IMR-90 (cell line): ENCODE results near the gene ZRANB3. TPM values are rescaled to one million over a fixed set of nuclear protein-coding genes. Genes with fewer than 3 reads are reported as not detected.

Experiments used
- ATAC-seq: fragments of 200-7000 bp; cut with Tn5 transposase; 2 replicates; pipeline ENCODE4 v1.9.1; 2020; ENCODE audit warnings: low read depth, mild to moderate bottlenecking, moderate library complexity
- BruUV-seq: library from RNA; stranded (reverse); fragments of 400-500 nt; replicated peaks from 2 replicates; lab custom pipeline; 2021; lab: Mats Ljungman, UMichigan
- CTCF ChIA-PET: fragments of 300-600 bp; formaldehyde crosslinking; extraction: SDS; loops from one replicate; lab custom pipeline; 2021; ENCODE audit warnings: antibody characterized with exemption; lab: Yijun Ruan, JAX
- POLR2A ChIA-PET: fragments of 300-600 bp; sonication (Branson Sonifier 250); formaldehyde crosslinking; loops from one replicate; lab custom pipeline; 2022; ENCODE audit warnings: antibody characterized with exemption; ENCODE audit not compliant: unreplicated experiment; lab: Charles Lee
- DNase-seq: peaks from one replicate; pipeline ENCODE4 v3.0.0; 2013
- H2AFZ ChIP-seq: replicated peaks from 2 replicates; pipeline ENCODE3; 2013; ENCODE audit warnings: low read length, mild to moderate bottlenecking; ENCODE audit not compliant: poor library complexity
- H2AK5ac ChIP-seq: 2 replicates; pipeline ENCODE4 v1.6.1; 2013; ENCODE audit warnings: low read depth, low read length, inconsistent platforms
- H2AK9ac ChIP-seq: replicated peaks from 2 replicates; pipeline ENCODE3; 2013; ENCODE audit warnings: mild to moderate bottlenecking, low read depth, low read length, moderate library complexity; ENCODE audit not compliant: poor library complexity
- H2BK120ac ChIP-seq: 2 replicates; pipeline ENCODE4 v1.6.1; 2013; ENCODE audit warnings: low read depth, low read length, inconsistent platforms
- H2BK15ac ChIP-seq: 3 replicates; pipeline ENCODE4 v1.6.1; 2013; ENCODE audit warnings: low read depth, low read length, inconsistent platforms
- H2BK20ac ChIP-seq: 2 replicates; pipeline ENCODE4 v1.6.1; 2013; ENCODE audit warnings: low read depth, mild to moderate bottlenecking, inconsistent platforms, low read length, moderate library complexity
- H2BK5ac ChIP-seq: 2 replicates; pipeline ENCODE4 v1.6.1; 2013; ENCODE audit warnings: mild to moderate bottlenecking, low read depth, low read length, inconsistent platforms; ENCODE audit not compliant: poor library complexity, severe bottlenecking
- H3K14ac ChIP-seq: replicated peaks from 2 replicates; pipeline ENCODE4 v1.6.1; 2013; ENCODE audit warnings: low read depth, low read length, inconsistent platforms
- H3K18ac ChIP-seq: 2 replicates; pipeline ENCODE4 v1.6.1; 2013; ENCODE audit warnings: low read depth, low read length, control low read depth
- H3K23ac ChIP-seq: 2 replicates; pipeline ENCODE4 v1.6.1; 2013; ENCODE audit warnings: low read depth, low read length, inconsistent platforms
- H3K27ac ChIP-seq: 2 replicates; pipeline ENCODE4 v1.5.1; 2013; ENCODE audit warnings: mild to moderate bottlenecking, control low read depth, low read length; ENCODE audit not compliant: insufficient read depth
- H3K27me3 ChIP-seq: 2 replicates; pipeline ENCODE4 v1.6.1; 2013; ENCODE audit warnings: low read length; ENCODE audit not compliant: control insufficient read depth, insufficient read depth
- H3K36me3 ChIP-seq: 2 replicates; pipeline ENCODE4 v1.6.1; 2013; ENCODE audit warnings: low read length, mixed read lengths; ENCODE audit not compliant: control insufficient read depth, insufficient read depth
- H3K4ac ChIP-seq: 2 replicates; pipeline ENCODE4 v1.6.1; 2013; ENCODE audit warnings: low read depth, low read length, inconsistent platforms
- H3K4me1 ChIP-seq: 2 replicates; pipeline ENCODE4 v1.6.1; 2013; ENCODE audit warnings: low read length, mixed read lengths; ENCODE audit not compliant: control insufficient read depth, insufficient read depth
- H3K4me2 ChIP-seq: 2 replicates; pipeline ENCODE4 v1.6.1; 2013; ENCODE audit warnings: low read depth, mild to moderate bottlenecking, control low read depth, low read length, moderate library complexity
- H3K4me3 ChIP-seq: 2 replicates; pipeline ENCODE4 v1.5.1; 2013; ENCODE audit warnings: low read depth, mild to moderate bottlenecking, control low read depth, low read length, moderate library complexity; ENCODE audit not compliant: insufficient read depth
- H3K56ac ChIP-seq: 2 replicates; pipeline ENCODE4 v1.6.1; 2013; ENCODE audit warnings: low read length, inconsistent platforms; ENCODE audit not compliant: insufficient read depth; ENCODE audit errors: extremely low read depth
- H3K79me1 ChIP-seq, 2 experiments: 2 replicates each; pipeline ENCODE4 v1.6.1; 2013; ENCODE audit warnings: low read length in 2 of 2, inconsistent platforms in 1 of 2, low read depth in 1 of 2
- H3K9ac ChIP-seq: 2 replicates; pipeline ENCODE4 v1.6.1; 2013; ENCODE audit warnings: low read depth, low read length, control low read depth
- H3K9me1 ChIP-seq: 2 replicates; pipeline ENCODE4 v1.6.1; 2013; ENCODE audit warnings: low read length, inconsistent platforms; ENCODE audit not compliant: insufficient read depth
- H3K9me3 ChIP-seq: 2 replicates; pipeline ENCODE4 v1.6.1; 2013; ENCODE audit warnings: low read length; ENCODE audit not compliant: control insufficient read depth, insufficient read depth
- H4K20me1 ChIP-seq: 2 replicates; pipeline ENCODE4 v1.6.1; 2013; ENCODE audit warnings: low read length, inconsistent platforms; ENCODE audit not compliant: insufficient read depth
- H4K5ac ChIP-seq: 2 replicates; pipeline ENCODE4 v1.6.1; 2013; ENCODE audit warnings: mild to moderate bottlenecking, low read depth, low read length, control low read depth
- H4K8ac ChIP-seq, 2 experiments: 2 replicates each; pipeline ENCODE4 v1.6.1; 2013; ENCODE audit warnings: low read depth in 2 of 2, low read length in 2 of 2, control low read depth in 1 of 2, inconsistent platforms in 1 of 2
- H4K91ac ChIP-seq: 2 replicates; pipeline ENCODE4 v1.6.1; 2013; ENCODE audit warnings: low read depth, low read length, inconsistent platforms; ENCODE audit not compliant: insufficient read depth
- CEBPB ChIP-seq: IDR thresholded peaks from 2 replicates; pipeline ENCODE4 v1.6.1; 2012; ENCODE audit warnings: low read depth, low read length, improper control_type of control experiment
- MAFK ChIP-seq: IDR thresholded peaks from 2 replicates; pipeline ENCODE4 v1.6.1; 2012; ENCODE audit warnings: low read depth, low read length, improper control_type of control experiment
- MAZ ChIP-seq: IDR thresholded peaks from 2 replicates; pipeline ENCODE4 v1.6.1; 2012; ENCODE audit warnings: low read depth, mild to moderate bottlenecking, low read length, improper control_type of control experiment, moderate library complexity, borderline replicate concordance
- POLR2A ChIP-seq: IDR thresholded peaks from 2 replicates; pipeline ENCODE4 v1.6.1; 2012; ENCODE audit warnings: mild to moderate bottlenecking, low read depth, low read length
- dilution Hi-C: fragments of 300-500 bp; cut with HindIII; formaldehyde crosslinking; loops from one replicate; pipeline ENCODE4 v1.14.3; 2018; ENCODE audit warnings: low sequenced_read_pairs; ENCODE audit not compliant: unreplicated experiment
- in situ Hi-C: fragments of 300-500 bp; cut with MboI; formaldehyde crosslinking; loops from 3 replicates; pipeline ENCODE4 v1.14.3; 2019; ENCODE audit warnings: low sequenced_read_pairs, inconsistent platforms, mixed read lengths
- intact Hi-C: fragments of 100-400 bp; cut with micrococcal nuclease; formaldehyde crosslinking; loops from 2 replicates; pipeline ENCODE4 v1.10.0; 2022
- polyA plus RNA-seq, 3 experiments: library from polyadenylated mRNA; depleted of rRNA; stranded (reverse); fragments of >200 nt; gene quantifications; 2 replicates each; pipeline ENCODE4 v1.2.3, GENCODE V29; 2012; ENCODE audit warnings: low replicate concordance in 1 of 3
- total RNA-seq: library from RNA; depleted of rRNA; stranded (reverse); fragments of >200 nt; gene quantifications from 2 replicates; pipeline ENCODE4 v1.2.3, GENCODE V29; 2012
- TF ChIP-seq, protein P1 (sequence below): fragments of 150-350 bp; IDR thresholded peaks from 2 replicates; pipeline ENCODE4 v1.6.1; 2016; ENCODE audit warnings: low read depth, mild to moderate bottlenecking, low read length, moderate library complexity, borderline replicate concordance

ZRANB3 gene
- total and polyA plus RNA-seq, 2 of the 4 experiments (the other 2 are of a cell fraction): 3.4 to 9.3 TPM

DNA sequence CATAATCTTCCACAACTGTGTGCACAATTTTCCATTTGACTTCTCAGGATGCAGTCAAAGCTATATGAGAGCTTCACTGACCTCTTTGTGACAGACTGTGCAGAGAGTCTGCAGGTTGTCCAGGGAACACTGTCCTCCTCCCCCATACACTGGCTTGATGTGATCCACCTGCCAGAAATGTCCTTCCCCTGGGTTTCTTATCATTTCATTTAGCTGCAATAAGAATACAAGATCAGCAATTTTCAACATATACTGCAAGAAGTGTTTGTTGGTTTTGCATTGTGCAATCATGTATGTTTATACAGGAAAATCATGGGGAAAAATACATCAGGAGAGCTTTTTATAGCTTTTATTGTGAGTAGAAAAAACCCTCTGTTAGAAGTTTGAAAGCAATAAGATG is 328.3 kb downstream of the ZRANB3 start:
- H3K23ac ChIP-seq: no peak overlapping the region
- H3K9me1 ChIP-seq: no peaks in the 10 kb centered on the region
- TF ChIP-seq CEBPB (peak; percentile 94), MAZ (no peak), MAFK (peak; percentile 74), POLR2A (no peak)
- TF ChIP-seq, protein P1, sequence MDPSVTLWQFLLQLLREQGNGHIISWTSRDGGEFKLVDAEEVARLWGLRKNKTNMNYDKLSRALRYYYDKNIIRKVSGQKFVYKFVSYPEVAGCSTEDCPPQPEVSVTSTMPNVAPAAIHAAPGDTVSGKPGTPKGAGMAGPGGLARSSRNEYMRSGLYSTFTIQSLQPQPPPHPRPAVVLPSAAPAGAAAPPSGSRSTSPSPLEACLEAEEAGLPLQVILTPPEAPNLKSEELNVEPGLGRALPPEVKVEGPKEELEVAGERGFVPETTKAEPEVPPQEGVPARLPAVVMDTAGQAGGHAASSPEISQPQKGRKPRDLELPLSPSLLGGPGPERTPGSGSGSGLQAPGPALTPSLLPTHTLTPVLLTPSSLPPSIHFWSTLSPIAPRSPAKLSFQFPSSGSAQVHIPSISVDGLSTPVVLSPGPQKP: no peak
- H3K14ac ChIP-seq: no peak overlapping the region
- H3K4me3 ChIP-seq: no peak overlapping the region
- intact Hi-C loops: no loop called here
- no peak overlapping the region for H2BK20ac ChIP-seq
- no peak overlapping the region for H3K27ac ChIP-seq
- no peaks in the 10 kb centered on the region for H3K4me1 ChIP-seq
- H3K9ac ChIP-seq: no peak overlapping the region
- no peak overlapping the region for H4K91ac ChIP-seq
- H3K27me3 ChIP-seq: no peaks in the 10 kb centered on the region
- no peak overlapping the region for H3K4ac ChIP-seq
- no peaks in the 10 kb centered on the region for H3K79me1 ChIP-seq
- DNase-seq (peak; percentile 64), ATAC-seq (peak; percentile 65)
- H2AFZ ChIP-seq: no peak overlapping the region
- H2BK5ac ChIP-seq: no peak overlapping the region
- no peak overlapping the region for H2AK5ac ChIP-seq
- dilution Hi-C loops: no loop called here
- no peak overlapping the region for H2BK15ac ChIP-seq
- H3K9me3 ChIP-seq: no peaks in the 10 kb centered on the region
- no peak overlapping the region for H3K18ac ChIP-seq
- H3K36me3 ChIP-seq: no peaks in the 10 kb centered on the region
- no peak overlapping the region for H2BK120ac ChIP-seq
- H4K8ac ChIP-seq: no peak overlapping the region
- no peak overlapping the region for H2AK9ac ChIP-seq
- BruUV-seq: no TSS peak
- ChIA-PET POLR2A (no interaction called here), CTCF (interaction anchor here (1.0 kb wide), 1 partner anchor 17 kb away, joined by 3 read pairs; no protein-coding TSS in a partner anchor)
- H3K56ac ChIP-seq: no peak overlapping the region
- in situ Hi-C loops: no loop called here
- no peak overlapping the region for H4K5ac ChIP-seq
- H4K20me1 ChIP-seq: no peaks in the 10 kb centered on the region
- peak overlapping the region; percentile 3; the same call in 1 of the 2 replicates for H3K4me2 ChIP-seq
